Ovary (tissue), 3 donors: Measurements from ENCODE around the gene DMRTC2.
A peak's percentile ranks its signal among the peaks of the same experiment; 100 is the strongest.

Source experiments
- POLR2A ChIP-seq: fragments of 450-650 bp; IDR thresholded peaks from one replicate; pipeline ENCODE4 v1.6.1; 2017; ENCODE audit warnings: antibody characterized with exemption, mild to moderate bottlenecking, moderate library complexity
- TF ChIP-seq, protein P1 (sequence below), 3 donors: fragments of 450-650 bp in 2 of 3; fragments of 200-600 bp in 1 of 3; IDR thresholded peaks; one replicate each; pipeline versions ENCODE4 v1.5.1 to v1.8.0; 2016 to 2022; ENCODE audit warnings: antibody characterized with exemption in 3 of 3, mild to moderate bottlenecking in 1 of 3
- donor health status: DM: no; HTN: no; CAD: no.

DNA sequence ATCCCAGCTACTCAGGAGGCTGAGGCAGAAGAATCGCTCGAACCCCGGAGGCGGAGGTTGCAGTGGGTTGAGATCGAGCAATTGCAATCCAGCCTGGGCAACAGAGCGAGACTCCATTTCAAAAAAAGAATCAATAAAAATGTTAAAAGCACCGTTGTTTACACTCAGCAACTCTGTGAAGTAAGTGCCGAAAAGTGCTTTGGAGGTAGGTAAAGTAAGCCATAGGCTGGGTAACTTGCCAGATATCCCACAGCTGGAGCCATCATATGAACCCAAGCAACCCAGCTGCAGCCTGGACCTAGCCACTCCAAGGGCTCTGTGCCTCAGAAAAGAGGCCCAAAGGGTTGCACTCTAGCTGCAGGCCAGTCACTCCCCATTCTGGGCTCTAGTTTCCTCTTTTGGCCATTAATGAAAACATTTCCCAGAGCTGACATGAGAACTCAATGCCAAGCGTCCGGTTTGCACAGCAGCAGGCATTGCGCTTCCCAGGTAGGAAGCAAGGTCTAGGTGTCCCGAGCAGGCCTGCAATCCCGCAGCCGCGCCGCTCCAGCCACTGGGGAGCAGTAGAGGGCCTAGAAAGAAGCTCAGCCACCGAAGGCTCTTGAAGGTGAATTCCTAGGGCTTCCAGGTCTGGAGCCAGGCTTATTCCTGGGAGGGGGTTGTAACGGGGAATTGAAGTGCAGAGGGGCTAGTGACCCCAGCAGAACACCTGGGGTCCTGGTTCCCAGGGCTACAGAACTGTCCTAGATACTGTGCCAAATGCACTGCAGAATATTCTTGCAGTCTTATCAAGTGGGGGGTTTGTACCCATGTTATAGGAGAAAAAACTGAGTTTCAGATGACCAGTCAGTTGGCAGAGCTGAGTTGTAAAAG is 28.2 kb downstream of the DMRTC2 start:
- TF ChIP-seq POLR2A: no peak
- TF ChIP-seq, protein P1, sequence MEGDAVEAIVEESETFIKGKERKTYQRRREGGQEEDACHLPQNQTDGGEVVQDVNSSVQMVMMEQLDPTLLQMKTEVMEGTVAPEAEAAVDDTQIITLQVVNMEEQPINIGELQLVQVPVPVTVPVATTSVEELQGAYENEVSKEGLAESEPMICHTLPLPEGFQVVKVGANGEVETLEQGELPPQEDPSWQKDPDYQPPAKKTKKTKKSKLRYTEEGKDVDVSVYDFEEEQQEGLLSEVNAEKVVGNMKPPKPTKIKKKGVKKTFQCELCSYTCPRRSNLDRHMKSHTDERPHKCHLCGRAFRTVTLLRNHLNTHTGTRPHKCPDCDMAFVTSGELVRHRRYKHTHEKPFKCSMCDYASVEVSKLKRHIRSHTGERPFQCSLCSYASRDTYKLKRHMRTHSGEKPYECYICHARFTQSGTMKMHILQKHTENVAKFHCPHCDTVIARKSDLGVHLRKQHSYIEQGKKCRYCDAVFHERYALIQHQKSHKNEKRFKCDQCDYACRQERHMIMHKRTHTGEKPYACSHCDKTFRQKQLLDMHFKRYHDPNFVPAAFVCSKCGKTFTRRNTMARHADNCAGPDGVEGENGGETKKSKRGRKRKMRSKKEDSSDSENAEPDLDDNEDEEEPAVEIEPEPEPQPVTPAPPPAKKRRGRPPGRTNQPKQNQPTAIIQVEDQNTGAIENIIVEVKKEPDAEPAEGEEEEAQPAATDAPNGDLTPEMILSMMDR (IDR thresholded peaks at IDR 0.05): peak in 1 of 3 donors; percentile 4
